Measurements from ENCODE around the gene CCDC57. TPM values are rescaled to one million over a fixed set of nuclear protein-coding genes. Genes with fewer than 3 reads are reported as not detected.

CCDC57 gene
- total and polyA plus RNA-seq, 2 experiments from 2014 or later = 15.7 to 29.8 TPM

- TF ChIP-seq CTCF (IDR thresholded peaks at IDR 0.05; ENCODE audit: poor library complexity) (no peak), EZH2 (IDR thresholded peaks at IDR 0.05; ENCODE audit: borderline replicate concordance) (no peak), EZH2phosphoT487 (IDR thresholded peaks at IDR 0.05; ENCODE audit: low read depth, severe bottlenecking, unreplicated experiment) (no peak)
- Histone ChIP-seq H3K36me3 (replicated peaks; ENCODE audit: insufficient read depth, low read depth) (no peaks in the 10 kb centered on the region), H2AFZ (no peak overlapping the region), H3K27me3 (no peaks in the 10 kb centered on the region), H3K4me3 (no peak overlapping the region), H3K4me1 (ENCODE audit: insufficient read depth) (no peaks in the 10 kb centered on the region), H3K9me3 (ENCODE audit: low read depth) (no peaks in the 10 kb centered on the region), H4K20me1 (ENCODE audit: insufficient read depth, poor library complexity, severe bottlenecking) (peaks cover 51% of the 10 kb centered on the region), H3K9me2 (replicated peaks; ENCODE audit: insufficient read depth) (no peaks in the 10 kb centered on the region), H3K79me2 (peaks cover 29% of the 10 kb centered on the region), H3K27ac (no peak overlapping the region), H3K4me2 (no peak overlapping the region)
- DNase-seq (ENCODE audit: low spot score) = no peak
- WGBS (ENCODE audit: low lambda C conversion rate, missing lambda C conversion rate) = 97% methylated on average over 29 of the region's 29 CpGs
These were observed 122.7 kb downstream of the CCDC57 start for GRCh38 chr17:82089723-82090548.

- peaks cover 21% of the 10 kb centered on the region for H3K79me2 ChIP-seq
- no peaks in the 10 kb centered on the region for H3K9me3 ChIP-seq (ENCODE audit: low read depth)
- no peak for DNase-seq (ENCODE audit: low spot score)
- no peak overlapping the region for H2AFZ ChIP-seq
- H3K4me2 ChIP-seq = no peak overlapping the region
- peaks cover 42% of the 10 kb centered on the region for H4K20me1 ChIP-seq (ENCODE audit: insufficient read depth, poor library complexity, severe bottlenecking)
- no peak overlapping the region for H3K4me3 ChIP-seq
- TF ChIP-seq EZH2phosphoT487 (IDR thresholded peaks at IDR 0.05; ENCODE audit: low read depth, severe bottlenecking, unreplicated experiment) = no peak
- no peak for TF ChIP-seq EZH2 (IDR thresholded peaks at IDR 0.05; ENCODE audit: borderline replicate concordance)
- TF ChIP-seq CTCF (IDR thresholded peaks at IDR 0.05; ENCODE audit: poor library complexity) = no peak
- no peak overlapping the region for H3K27ac ChIP-seq
- 98% methylated on average over 44 of the region's 47 CpGs for WGBS (ENCODE audit: low lambda C conversion rate, missing lambda C conversion rate)
- H3K4me1 ChIP-seq (ENCODE audit: insufficient read depth) = no peaks in the 10 kb centered on the region
- no peaks in the 10 kb centered on the region for H3K9me2 ChIP-seq (replicated peaks; ENCODE audit: insufficient read depth)
- H3K36me3 ChIP-seq (replicated peaks; ENCODE audit: insufficient read depth, low read depth) = no peaks in the 10 kb centered on the region
- H3K27me3 ChIP-seq = no peaks in the 10 kb centered on the region
These were observed 123.6 kb downstream of the CCDC57 start for GRCh38 chr17:82088838-82089722.

- TF ChIP-seq EZH2phosphoT487 (IDR thresholded peaks at IDR 0.05; ENCODE audit: low read depth, severe bottlenecking, unreplicated experiment) (no peak), CTCF (IDR thresholded peaks at IDR 0.05; ENCODE audit: poor library complexity) (no peak), EZH2 (IDR thresholded peaks at IDR 0.05; ENCODE audit: borderline replicate concordance) (no peak)
- Histone ChIP-seq H3K27ac (no peak overlapping the region), H3K4me1 (ENCODE audit: insufficient read depth) (no peaks in the 10 kb centered on the region), H3K9me2 (replicated peaks; ENCODE audit: insufficient read depth) (no peaks in the 10 kb centered on the region), H3K4me2 (no peak overlapping the region), H3K79me2 (peaks cover 14% of the 10 kb centered on the region), H2AFZ (no peak overlapping the region), H4K20me1 (ENCODE audit: insufficient read depth, poor library complexity, severe bottlenecking) (peaks cover 34% of the 10 kb centered on the region), H3K27me3 (no peaks in the 10 kb centered on the region), H3K36me3 (replicated peaks; ENCODE audit: insufficient read depth, low read depth) (no peaks in the 10 kb centered on the region), H3K4me3 (no peak overlapping the region), H3K9me3 (ENCODE audit: low read depth) (no peaks in the 10 kb centered on the region)
- WGBS (ENCODE audit: low lambda C conversion rate, missing lambda C conversion rate) = 96% methylated on average over 35 of the region's 48 CpGs
- no peak for DNase-seq (ENCODE audit: low spot score)
These were observed 124.4 kb downstream of the CCDC57 start for GRCh38 chr17:82087961-82088837.

Measured in hepatocyte (in vitro differentiated cells).